GM18499 (cell line): ENCODE measurements around the gene FAM110C.
"Not testable (repeated sequence)": the region's sequence is repeated elsewhere in the genome, so short reads cannot be mapped to it uniquely, and the experiment has no call there.

Experiments used
- ATAC-seq: cut with Tn5 transposase; IDR thresholded peaks from one replicate; pipeline ENCODE4 v1.9.1; 2021; ENCODE audit warnings: moderate number of reproducible peaks; ENCODE audit not compliant: insufficient read depth, unreplicated experiment

The FAM110C gene

DNA sequence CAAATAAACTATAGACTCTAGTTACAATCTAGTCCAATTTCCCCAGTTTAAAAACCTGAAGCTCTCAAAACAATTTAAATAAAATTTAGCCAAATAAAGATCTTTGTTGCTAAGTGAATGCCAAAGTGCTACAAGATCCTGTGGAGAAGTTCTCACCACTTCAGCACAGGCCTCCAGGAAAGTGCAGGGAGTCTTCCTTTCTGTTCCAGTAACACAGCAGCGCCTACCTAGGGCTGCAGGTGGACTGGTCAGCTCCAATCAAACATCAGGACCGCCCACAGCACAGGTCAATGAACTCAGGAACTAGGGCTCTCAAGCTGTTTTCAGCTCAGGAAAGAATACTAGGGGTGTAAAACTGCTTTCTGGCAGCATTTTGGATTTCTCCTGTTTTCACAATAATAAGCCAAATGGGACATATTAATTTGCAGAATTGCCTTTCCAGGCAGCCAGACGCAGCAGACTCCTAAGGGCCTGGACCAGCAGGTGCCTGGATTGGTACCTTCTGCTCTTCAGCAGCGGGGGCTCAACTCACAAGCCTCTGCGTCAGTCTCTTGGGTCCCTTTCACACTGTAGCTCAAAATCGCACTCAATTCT lies 1.5 kb downstream of the FAM110C start:
- ATAC-seq, result no peak

DNA sequence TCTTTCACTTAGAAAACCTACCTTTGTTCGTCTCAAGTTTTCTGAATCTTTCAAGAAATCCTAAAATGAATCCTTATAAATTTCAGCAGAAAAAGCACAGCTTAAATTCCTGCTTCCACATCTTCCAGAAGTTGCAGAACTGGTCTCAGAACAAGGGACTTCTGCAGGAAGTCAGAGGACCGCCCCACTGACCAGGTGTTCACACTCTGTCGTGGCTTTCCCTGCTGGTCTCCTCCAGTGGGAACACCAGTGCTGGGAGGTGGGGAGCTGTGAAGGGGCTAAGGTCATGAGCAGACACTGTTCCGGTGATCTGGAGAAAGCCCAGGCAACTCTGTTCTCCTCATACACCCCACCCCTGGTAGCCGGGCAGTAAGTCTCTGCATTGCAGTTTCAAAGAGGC lies 3.5 kb downstream of the FAM110C start:
- no peak for ATAC-seq

DNA sequence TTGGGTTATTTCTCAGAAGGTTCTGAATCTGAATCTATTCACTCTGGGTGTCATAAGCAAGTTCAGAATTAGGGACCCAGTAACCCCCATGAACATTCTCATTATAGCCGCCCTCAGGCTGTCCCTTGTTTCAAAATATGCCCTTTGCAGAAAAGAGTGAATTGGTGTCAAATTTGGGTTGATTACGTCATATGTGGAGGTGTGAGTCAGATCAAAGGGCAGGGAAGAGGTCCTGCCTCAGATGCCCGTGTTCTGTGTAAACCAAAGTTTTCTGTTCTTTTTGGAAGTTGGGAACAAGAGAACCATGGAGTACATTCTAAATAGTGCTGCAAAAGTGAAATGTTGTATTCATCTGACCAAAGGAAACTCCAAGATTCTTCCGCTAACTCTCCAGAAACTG lies 5.8 kb downstream of the FAM110C start:
- ATAC-seq, result no peak

DNA sequence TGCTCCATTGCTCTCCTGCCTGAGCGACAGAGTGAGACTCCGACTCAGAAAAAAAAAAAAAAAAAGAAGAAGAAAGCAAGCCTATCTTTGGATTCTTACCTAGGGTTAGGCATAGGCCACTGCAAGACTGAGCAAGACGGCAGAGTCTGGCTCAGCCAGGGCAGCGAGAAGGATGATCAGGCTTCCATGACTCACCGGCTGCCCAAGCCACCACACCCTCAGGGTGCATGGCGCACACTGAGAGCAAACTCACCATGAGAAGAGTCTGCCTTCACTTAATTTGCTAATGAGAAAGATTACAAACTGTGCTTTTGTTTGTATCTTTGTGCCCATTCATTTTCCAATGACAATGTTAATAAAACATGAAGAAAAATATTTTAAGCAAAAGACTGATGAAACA lies 8.2 kb downstream of the FAM110C start:
- no peak for ATAC-seq

DNA sequence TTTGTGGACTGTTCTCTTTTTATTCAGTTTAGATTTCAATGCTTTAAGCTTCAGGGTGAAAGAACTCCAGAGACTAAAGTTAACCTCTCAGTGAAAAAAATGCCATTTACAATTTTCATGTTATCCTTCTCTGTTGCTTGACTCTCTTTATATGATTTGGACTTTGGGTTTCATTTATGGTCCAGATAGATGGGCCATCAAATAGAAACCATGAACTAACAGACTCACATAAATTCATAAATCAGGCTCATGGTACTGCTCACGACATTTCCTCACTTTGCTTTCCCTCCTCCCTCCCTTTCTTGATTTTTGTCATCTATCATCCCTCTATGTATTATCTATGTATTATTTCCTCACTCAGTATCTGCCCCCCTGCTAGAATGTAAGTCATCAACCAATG lies 10.0 kb downstream of the FAM110C start:
- ATAC-seq, result no peak

DNA sequence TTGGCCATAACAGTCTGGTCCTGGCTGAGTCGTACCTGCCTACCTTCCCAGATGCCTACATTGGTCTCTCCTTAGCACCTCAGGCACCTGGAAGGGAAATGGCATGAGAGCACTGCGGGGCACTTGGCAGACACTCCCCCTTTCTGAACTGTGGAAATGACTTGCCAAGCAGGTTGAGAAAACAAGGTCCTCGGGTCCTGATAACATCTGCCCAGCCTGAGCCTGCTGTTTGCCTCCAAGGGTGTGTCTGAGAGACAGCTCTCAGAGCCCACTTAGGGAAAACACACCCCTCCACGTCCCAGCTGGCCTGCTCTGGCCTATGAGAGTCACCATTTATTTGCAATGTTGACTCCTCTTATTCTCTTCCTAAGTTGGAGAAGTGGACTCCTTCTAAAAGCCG lies 10.5 kb downstream of the FAM110C start:
- ATAC-seq, result no peak

GRCh38 chr2:33620-34019 lies 12.7 kb downstream of the FAM110C start:
- ATAC-seq, result no peak

DNA sequence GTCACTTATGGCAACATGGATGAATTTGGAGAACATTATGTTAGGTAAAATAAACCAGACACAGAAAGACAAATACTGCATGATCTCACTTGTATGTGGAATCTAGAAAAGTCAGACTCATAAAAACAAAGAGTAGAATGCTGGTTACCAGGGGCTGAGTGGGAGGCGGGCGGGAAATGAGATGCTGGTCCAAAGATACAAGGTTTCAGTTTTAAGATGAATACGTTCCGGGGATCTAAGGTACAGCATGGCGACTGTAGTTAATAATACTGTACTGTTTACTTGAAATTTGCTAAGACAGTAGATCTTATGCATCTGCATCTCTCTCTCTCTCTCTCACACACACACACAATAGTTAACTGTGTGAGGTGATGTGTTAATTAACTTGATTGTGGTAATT lies 14.2 kb downstream of the FAM110C start:
- ATAC-seq, result no peak

GRCh38 chr2:29253-29652 lies 17.1 kb downstream of the FAM110C start:
- no peak for ATAC-seq

DNA sequence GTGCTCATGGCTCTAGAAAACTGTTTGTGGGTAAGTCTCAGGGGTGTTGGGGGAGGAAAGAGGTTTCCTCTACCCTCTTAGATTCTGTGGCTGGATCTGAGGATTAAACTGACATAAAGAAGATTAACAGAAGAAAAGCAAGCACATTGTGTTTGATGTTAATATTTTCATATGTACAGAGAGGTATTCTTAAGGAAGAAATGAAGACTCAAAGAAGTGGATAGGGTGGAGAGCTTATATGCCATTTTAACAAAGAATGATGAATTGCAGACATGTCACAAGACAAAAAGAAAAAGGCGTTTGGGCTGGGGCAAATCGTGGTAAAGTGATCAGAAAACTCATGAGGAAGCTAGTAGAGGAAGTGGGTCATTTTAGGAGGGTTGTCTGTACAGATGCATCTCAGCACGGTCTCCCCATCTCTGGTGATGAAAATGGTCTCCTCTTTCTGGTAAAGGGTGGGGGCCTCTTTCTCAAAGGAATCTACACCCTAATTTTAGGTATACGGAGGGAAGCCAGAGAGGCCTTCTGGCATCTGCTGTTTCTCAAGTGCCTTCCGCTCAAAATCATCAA lies 17.8 kb downstream of the FAM110C start:
- no peak for ATAC-seq

DNA sequence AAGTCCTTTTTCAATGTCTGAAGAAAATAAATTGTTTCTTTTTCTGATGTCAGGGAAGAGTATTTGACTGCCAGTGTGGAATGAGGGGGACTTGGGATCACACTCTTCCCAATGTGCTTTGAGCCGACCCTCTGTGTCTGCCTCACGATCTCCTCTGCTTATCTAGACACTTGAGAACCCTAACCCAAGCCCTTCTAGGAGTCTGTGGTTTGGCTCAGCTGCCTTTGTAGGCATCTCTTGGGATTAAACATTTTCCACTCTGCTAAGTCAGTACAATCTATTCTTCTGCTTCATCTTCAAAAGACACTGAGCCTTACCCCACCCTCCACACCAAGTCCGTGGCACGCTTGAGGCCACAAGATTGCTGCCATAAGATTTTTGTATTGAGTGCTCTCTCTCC lies 19.4 kb downstream of the FAM110C start:
- ATAC-seq, result no peak

- no peak for ATAC-seq
These were observed 20.8 kb downstream of the FAM110C start for GRCh38 chr2:25543-25942.

DNA sequence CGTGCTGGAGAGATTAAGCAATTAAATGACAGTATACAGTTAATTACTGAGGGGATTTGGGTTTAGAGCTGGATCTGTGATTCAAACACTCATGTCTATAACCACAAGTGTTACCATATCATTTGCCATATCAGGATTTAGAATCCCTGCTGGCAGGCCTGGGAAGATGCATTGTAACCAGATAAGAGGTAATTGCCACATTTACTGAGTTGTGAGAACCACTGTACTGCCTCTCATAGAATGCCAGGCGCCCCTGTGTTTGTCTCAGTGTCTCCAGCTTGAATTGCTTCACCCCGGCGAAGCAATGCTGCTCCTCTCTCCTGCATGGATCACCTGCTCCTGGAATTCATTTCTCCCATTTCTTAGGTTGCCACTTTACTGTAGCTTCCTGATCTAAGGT lies 21.7 kb downstream of the FAM110C start:
- ATAC-seq, result not testable (repeated sequence)

GRCh38 chr2:24107-24506 lies 22.2 kb downstream of the FAM110C start:
- ATAC-seq, result no peak

DNA sequence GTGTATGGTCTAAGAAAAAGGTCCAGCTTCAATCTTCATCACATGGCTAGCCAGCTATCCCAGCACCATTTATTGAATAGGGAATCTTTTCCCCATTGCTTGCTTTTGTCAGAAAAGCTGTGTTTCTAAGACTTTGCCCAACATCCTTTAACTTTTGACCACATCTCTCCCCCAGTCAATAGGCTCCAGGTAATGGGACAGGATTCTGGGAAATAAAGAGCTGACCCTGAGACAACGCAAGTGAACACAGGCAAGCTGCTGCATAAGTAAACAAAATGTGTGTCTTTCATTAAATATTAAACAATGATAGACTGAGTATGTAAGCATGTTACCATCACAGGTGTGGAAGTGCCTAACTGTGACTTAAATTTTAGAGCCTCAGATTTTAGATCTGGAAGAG lies 23.0 kb downstream of the FAM110C start:
- ATAC-seq, result no peak

DNA sequence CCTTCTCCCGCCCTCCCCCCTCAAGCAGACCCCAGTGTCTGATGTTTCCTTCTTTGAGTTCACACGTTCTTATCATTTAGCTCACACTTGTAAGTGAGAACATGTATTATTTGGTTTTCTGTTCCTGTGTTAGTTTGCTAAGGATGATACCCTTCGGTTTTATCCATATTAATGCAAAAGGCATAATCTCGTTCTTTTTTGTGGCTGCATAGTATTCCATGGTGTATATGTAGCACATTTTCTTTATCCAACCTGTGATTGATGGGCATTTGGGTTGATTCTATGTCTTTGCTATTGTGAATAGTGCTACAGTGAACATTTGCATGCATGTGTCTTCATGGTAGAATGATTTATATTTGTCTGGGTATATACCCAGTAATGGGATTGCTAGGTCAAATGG lies 24.1 kb downstream of the FAM110C start:
- not testable (repeated sequence) for ATAC-seq

DNA sequence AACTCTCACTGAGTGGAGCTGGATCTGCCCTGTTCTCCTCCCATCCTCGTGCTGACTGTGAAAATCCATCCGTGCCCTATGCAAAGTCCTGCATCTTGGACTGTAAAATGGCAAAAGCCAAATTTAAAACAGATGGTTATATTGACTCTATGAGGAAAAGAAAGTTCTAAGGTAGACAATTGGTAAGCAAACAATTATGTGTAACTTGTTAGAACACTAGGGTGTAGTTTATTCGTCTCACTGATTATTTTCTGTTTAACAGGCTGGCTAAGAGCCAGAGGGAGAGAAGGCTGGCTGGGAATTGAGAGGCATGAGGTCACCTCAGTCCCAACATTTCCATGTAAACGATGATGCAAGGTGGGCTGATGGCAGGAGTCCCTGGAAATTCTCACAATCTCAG lies 26.0 kb downstream of the FAM110C start:
- ATAC-seq, result not testable (repeated sequence)

DNA sequence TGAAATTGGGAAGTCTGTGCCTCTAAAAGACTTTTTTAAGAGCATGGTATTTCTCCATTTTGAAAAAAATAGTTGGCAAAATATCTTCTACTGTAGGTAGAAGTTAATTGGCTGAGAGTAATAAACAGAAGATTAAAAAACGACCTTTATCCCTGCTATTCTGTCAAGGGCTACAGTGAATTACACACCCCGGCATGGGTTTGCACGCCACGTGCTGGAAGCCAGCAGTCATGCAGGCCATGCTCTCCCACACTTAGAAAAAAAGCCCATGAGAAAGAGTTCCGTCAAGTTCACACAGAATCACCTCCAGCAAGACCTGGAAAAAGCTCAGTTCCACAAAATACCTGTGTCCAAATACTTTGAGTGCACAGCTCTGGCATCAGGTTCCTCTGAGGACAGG lies 26.8 kb downstream of the FAM110C start:
- no peak for ATAC-seq

DNA sequence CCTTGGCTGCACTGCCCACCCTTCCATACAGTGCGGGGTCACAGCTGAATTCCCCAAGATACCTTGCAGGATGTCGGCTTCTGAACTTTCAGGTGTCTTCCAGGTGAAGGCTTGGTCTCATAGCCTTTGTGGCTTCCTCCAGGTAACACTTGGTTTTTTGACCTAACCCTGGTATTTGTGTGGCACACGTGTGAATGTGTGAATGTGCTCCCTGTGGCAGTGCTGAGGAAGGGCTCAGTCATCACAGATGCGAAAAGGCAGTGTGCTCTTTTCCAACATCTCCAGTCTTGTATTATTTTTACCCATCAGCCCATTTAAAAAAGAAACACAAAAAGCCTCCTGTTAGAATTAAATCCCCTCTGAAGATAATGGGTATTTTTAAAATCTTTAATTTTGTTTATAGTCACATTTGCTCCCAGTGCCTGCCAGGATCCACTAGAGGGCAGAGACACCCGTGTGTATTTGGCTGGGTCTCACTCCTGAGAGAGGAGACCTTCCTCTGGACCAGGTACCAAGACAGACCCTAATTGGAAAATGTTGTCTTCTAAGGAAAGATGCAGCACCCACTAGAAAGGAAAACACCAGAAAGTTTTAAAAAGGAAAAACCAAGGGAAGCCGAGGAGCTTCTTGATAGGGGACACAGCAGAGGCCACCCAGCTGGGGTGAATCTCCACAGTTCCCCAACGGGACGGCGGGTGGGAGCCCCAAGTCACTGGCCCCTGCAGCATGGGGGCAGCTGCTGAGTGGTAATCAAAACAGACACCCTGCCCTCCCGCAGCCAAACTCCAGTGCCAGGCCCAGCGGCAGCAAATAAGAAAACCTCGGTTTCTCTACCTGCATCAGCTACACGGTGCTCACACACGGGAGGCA lies 27.7 kb downstream of the FAM110C start:
- no peak for ATAC-seq

- ATAC-seq, result not testable (repeated sequence)
These were observed 30.4 kb downstream of the FAM110C start for GRCh38 chr2:15916-16315.

DNA sequence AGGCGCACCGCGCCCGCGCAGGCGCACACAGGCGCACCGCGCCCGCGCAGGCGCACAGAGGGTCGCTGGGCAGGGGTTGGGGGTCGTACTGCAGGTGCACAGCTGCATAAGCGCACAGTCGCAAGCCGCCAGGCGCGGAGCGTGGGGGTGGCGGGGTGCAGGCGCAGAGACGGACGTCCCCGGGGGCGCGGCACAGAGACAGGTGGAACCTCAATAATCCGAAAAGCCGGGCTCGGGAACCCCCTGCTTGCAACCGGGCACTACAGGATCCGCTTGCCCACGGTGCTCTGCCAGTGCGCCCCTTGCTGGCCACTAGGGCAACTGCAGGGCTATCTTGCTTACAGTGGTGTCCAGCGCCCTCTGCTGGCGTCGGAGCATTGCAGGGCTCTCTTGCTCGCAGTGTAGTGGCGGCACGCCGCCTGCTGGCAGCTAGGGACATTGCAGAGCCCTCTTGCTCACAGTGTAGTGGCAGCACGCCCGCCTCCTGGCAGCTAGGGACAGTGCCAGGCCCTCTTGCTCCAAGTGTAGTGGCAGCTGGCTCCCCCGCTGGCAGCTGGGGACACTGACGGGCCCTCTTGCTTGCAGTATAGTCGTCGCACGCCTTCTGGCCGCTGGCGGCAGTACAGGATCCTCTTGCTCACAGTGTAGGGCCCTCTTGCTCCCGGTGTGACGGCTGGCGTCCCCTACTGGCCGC lies 34.9 kb downstream of the FAM110C start:
- no peak for ATAC-seq
